H1 (cell line): ENCODE data around the gene CORO2B. TPM values are rescaled to one million over a fixed set of nuclear protein-coding genes. Genes with fewer than 3 reads are reported as not detected.

Source experiments
- ASH2L ChIP-seq: fragments of 200-600, 300-600 bp; sonication (generic); IDR thresholded peaks from one replicate; pipeline ENCODE4 v1.7.1; 2017; ENCODE audit warnings: low read length
- NANOG ChIP-seq: IDR thresholded peaks from 2 replicates; pipeline ENCODE4 v1.6.1; 2011; ENCODE audit warnings: low read length, low read depth, mild to moderate bottlenecking, inconsistent platforms; ENCODE audit not compliant: insufficient read depth, poor library complexity, severe bottlenecking
- SIRT6 ChIP-seq: IDR thresholded peaks from one replicate; pipeline ENCODE4 v1.7.1; 2012; ENCODE audit warnings: low read length, inconsistent platforms
- SUZ12 ChIP-seq: fragments of 200-600 bp; sonication (generic); IDR thresholded peaks from 2 replicates; pipeline ENCODE4 v1.6.1; 2012; ENCODE audit warnings: mild to moderate bottlenecking, inconsistent platforms, low read length, moderate library complexity, mixed read lengths
- polyA plus RNA-seq, 7 experiments: library from polyadenylated mRNA; depleted of rRNA in 3 of 7; stranded (reverse) in 5 of 7; unstranded in 2 of 7; fragments of >200 nt in 5 of 7; fragments of 200-250 nt in 2 of 7; gene quantifications; 1 replicate in 5 of 7; 2 replicates in 1 of 7; 4 replicates in 1 of 7; pipeline versions ENCODE4 v1.2.1 to v1.2.3, GENCODE V29; 2011 to 2013; ENCODE audit warnings: missing spikeins in 2 of 7, mixed read lengths in 2 of 7
- total RNA-seq: library from RNA; stranded (reverse); fragmentation: NEBNext Ultra II Directional; extraction: Animal tissue kit (Norgen Biotek cat#: 25700); gene quantifications from 2 replicates; pipeline ENCODE4 v1.2.1, GENCODE V29; 2021
- TF ChIP-seq, protein P1 (sequence below): fragments of 300-600 bp; sonication (generic); IDR thresholded peaks from 2 replicates; pipeline ENCODE4 v1.7.1; 2012; ENCODE audit warnings: low read length, moderate library complexity, mild to moderate bottlenecking, inconsistent platforms; ENCODE audit not compliant: insufficient replicate concordance
- TF ChIP-seq, protein P2 (sequence below): IDR thresholded peaks from 2 replicates; pipeline ENCODE4 v1.6.1; 2011; ENCODE audit warnings: low read length, improper control_type of control experiment
- TF ChIP-seq, protein P3 (sequence below): IDR thresholded peaks from 2 replicates; pipeline ENCODE4 v1.6.1; 2011; ENCODE audit warnings: low read depth, mild to moderate bottlenecking, low read length; ENCODE audit not compliant: insufficient read depth

CORO2B gene
- total and polyA plus RNA-seq, 2 of the 8 experiments (the other 6 are each of a cell fraction or from before 2014, with no cell fraction given), result 3.4 to 6.7 TPM

DNA sequence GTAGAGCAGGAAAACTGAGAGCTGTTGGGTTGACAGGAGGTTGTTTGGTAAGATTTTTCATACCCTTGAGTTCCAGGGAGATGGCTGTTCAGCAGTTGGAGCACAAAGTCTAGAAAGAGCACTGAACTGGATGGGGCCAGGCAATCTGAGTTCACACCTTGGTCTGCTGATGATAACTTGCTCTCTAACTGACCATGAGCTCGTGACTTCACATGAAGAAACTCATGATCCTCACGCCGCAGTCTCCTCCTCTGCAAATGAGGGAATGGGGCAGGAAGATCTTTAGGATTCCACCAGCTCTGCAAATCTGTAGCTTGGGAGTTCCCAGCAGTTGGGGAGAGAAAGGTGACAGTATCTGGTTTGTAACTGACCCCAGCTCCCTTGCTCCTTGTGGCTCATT is 33.7 kb downstream of the CORO2B start (continued):
- TF ChIP-seq, protein P1, sequence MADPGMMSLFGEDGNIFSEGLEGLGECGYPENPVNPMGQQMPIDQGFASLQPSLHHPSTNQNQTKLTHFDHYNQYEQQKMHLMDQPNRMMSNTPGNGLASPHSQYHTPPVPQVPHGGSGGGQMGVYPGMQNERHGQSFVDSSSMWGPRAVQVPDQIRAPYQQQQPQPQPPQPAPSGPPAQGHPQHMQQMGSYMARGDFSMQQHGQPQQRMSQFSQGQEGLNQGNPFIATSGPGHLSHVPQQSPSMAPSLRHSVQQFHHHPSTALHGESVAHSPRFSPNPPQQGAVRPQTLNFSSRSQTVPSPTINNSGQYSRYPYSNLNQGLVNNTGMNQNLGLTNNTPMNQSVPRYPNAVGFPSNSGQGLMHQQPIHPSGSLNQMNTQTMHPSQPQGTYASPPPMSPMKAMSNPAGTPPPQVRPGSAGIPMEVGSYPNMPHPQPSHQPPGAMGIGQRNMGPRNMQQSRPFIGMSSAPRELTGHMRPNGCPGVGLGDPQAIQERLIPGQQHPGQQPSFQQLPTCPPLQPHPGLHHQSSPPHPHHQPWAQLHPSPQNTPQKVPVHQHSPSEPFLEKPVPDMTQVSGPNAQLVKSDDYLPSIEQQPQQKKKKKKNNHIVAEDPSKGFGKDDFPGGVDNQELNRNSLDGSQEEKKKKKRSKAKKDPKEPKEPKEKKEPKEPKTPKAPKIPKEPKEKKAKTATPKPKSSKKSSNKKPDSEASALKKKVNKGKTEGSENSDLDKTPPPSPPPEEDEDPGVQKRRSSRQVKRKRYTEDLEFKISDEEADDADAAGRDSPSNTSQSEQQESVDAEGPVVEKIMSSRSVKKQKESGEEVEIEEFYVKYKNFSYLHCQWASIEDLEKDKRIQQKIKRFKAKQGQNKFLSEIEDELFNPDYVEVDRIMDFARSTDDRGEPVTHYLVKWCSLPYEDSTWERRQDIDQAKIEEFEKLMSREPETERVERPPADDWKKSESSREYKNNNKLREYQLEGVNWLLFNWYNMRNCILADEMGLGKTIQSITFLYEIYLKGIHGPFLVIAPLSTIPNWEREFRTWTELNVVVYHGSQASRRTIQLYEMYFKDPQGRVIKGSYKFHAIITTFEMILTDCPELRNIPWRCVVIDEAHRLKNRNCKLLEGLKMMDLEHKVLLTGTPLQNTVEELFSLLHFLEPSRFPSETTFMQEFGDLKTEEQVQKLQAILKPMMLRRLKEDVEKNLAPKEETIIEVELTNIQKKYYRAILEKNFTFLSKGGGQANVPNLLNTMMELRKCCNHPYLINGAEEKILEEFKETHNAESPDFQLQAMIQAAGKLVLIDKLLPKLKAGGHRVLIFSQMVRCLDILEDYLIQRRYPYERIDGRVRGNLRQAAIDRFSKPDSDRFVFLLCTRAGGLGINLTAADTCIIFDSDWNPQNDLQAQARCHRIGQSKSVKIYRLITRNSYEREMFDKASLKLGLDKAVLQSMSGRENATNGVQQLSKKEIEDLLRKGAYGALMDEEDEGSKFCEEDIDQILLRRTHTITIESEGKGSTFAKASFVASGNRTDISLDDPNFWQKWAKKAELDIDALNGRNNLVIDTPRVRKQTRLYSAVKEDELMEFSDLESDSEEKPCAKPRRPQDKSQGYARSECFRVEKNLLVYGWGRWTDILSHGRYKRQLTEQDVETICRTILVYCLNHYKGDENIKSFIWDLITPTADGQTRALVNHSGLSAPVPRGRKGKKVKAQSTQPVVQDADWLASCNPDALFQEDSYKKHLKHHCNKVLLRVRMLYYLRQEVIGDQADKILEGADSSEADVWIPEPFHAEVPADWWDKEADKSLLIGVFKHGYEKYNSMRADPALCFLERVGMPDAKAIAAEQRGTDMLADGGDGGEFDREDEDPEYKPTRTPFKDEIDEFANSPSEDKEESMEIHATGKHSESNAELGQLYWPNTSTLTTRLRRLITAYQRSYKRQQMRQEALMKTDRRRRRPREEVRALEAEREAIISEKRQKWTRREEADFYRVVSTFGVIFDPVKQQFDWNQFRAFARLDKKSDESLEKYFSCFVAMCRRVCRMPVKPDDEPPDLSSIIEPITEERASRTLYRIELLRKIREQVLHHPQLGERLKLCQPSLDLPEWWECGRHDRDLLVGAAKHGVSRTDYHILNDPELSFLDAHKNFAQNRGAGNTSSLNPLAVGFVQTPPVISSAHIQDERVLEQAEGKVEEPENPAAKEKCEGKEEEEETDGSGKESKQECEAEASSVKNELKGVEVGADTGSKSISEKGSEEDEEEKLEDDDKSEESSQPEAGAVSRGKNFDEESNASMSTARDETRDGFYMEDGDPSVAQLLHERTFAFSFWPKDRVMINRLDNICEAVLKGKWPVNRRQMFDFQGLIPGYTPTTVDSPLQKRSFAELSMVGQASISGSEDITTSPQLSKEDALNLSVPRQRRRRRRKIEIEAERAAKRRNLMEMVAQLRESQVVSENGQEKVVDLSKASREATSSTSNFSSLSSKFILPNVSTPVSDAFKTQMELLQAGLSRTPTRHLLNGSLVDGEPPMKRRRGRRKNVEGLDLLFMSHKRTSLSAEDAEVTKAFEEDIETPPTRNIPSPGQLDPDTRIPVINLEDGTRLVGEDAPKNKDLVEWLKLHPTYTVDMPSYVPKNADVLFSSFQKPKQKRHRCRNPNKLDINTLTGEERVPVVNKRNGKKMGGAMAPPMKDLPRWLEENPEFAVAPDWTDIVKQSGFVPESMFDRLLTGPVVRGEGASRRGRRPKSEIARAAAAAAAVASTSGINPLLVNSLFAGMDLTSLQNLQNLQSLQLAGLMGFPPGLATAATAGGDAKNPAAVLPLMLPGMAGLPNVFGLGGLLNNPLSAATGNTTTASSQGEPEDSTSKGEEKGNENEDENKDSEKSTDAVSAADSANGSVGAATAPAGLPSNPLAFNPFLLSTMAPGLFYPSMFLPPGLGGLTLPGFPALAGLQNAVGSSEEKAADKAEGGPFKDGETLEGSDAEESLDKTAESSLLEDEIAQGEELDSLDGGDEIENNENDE, result no peak
- TF ChIP-seq NANOG, result no peak
- TF ChIP-seq SUZ12, result no peak
- TF ChIP-seq SIRT6, result no peak
- TF ChIP-seq, protein P2, sequence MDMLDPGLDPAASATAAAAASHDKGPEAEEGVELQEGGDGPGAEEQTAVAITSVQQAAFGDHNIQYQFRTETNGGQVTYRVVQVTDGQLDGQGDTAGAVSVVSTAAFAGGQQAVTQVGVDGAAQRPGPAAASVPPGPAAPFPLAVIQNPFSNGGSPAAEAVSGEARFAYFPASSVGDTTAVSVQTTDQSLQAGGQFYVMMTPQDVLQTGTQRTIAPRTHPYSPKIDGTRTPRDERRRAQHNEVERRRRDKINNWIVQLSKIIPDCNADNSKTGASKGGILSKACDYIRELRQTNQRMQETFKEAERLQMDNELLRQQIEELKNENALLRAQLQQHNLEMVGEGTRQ, result no peak
- TF ChIP-seq, protein P3, sequence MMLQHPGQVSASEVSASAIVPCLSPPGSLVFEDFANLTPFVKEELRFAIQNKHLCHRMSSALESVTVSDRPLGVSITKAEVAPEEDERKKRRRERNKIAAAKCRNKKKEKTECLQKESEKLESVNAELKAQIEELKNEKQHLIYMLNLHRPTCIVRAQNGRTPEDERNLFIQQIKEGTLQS, result no peak
- no peak for TF ChIP-seq ASH2L
- TF ChIP-seq, all 59 proteins: peak for 0
